Activated T-helper 2 cell treated with anti-CD3 and anti-CD28 coated beads, Interferon-gamma antibody, Interleukin-2, Interleukin-4, amounts not matched to agents 10 μg/mL and 5 μg/mL and 100 μg/mL, durations not matched to agents 14 hours and 24 hours and 36 hours (primary cell): ENCODE results near the gene TSEN2. TPM values are rescaled to one million over a fixed set of nuclear protein-coding genes. Genes with fewer than 3 reads are reported as not detected.

Experiments
- DNase-seq: peaks from one replicate; pipeline ENCODE4 v3.0.0; 2021; ENCODE audit warnings: low spot score
- H3K27ac Mint-ChIP-seq: one replicate; pipeline ENCODE4 v1.8.0; 2021; ENCODE audit warnings: mixed read lengths
- H3K27me3 Mint-ChIP-seq: one replicate; pipeline ENCODE4 v1.8.0; 2021; ENCODE audit warnings: low read depth, mixed read lengths
- H3K36me3 Mint-ChIP-seq: one replicate; pipeline ENCODE4 v1.8.0; 2021; ENCODE audit warnings: low read depth, mixed read lengths
- H3K4me1 Mint-ChIP-seq: one replicate; pipeline ENCODE4 v1.8.0; 2021; ENCODE audit warnings: low read depth, mixed read lengths
- H3K4me3 Mint-ChIP-seq: one replicate; pipeline ENCODE4 v1.8.0; 2021; ENCODE audit warnings: low read depth, mild to moderate bottlenecking, moderate library complexity, mixed read lengths
- H3K9me3 Mint-ChIP-seq: one replicate; pipeline ENCODE4 v1.8.0; 2021; ENCODE audit warnings: mixed read lengths
- intact Hi-C: fragments of 100-400 bp; cut with micrococcal nuclease; formaldehyde crosslinking; loops from one replicate; pipeline ENCODE4 v1.15.1; 2023
- total RNA-seq: library from RNA; stranded (reverse); gene quantifications from 2 replicates; pipeline ENCODE4 v1.2.3, GENCODE V29; 2022

The TSEN2 gene
- total RNA-seq, 1 donor from 2014 or later = 23.6 TPM

- no peak for DNase-seq
- intact Hi-C loops = loop anchor here (1.0 to 5.0 kb wide), 9 partner anchors 63 to 350 kb away; partner anchors contain the start of genes MKRN2, PPARG and RAF1
- Mint-ChIP-seq H3K27me3 (no peaks in the 10 kb centered on the region), H3K4me3 (peak overlapping the region; percentile 93), H3K9me3 (no peaks in the 10 kb centered on the region), H3K36me3 (peaks cover 9% of the 10 kb centered on the region), H3K4me1 (peaks cover 32% of the 10 kb centered on the region), H3K27ac (peak overlapping the region; percentile 91)
Measured at GRCh38 chr3:12484983-12485327, 675 bp downstream of the TSEN2 start.

GRCh38 chr3:12486001-12486400, 1.7 kb downstream of the TSEN2 start:
- intact Hi-C loops = no loop called here
- peaks cover 9% of the 10 kb centered on the region for H3K36me3 Mint-ChIP-seq
- H3K4me3 Mint-ChIP-seq = peak overlapping the region; percentile 42
- no peaks in the 10 kb centered on the region for H3K9me3 Mint-ChIP-seq
- no peak for DNase-seq
- H3K27me3 Mint-ChIP-seq = no peaks in the 10 kb centered on the region
- H3K4me1 Mint-ChIP-seq = peaks cover 30% of the 10 kb centered on the region
- no peak overlapping the region for H3K27ac Mint-ChIP-seq

GRCh38 chr3:12486916-12487315, 2.6 kb downstream of the TSEN2 start:
- no peaks in the 10 kb centered on the region for H3K27me3 Mint-ChIP-seq
- H3K4me3 Mint-ChIP-seq = peak overlapping the region; percentile 62
- no peaks in the 10 kb centered on the region for H3K9me3 Mint-ChIP-seq
- peaks cover 30% of the 10 kb centered on the region for H3K4me1 Mint-ChIP-seq
- no peak overlapping the region for H3K27ac Mint-ChIP-seq
- peaks cover 16% of the 10 kb centered on the region for H3K36me3 Mint-ChIP-seq
- DNase-seq = no peak
- intact Hi-C loops = no loop called here

- Mint-ChIP-seq H3K9me3 (no peaks in the 10 kb centered on the region), H3K36me3 (peaks cover 20% of the 10 kb centered on the region), H3K27me3 (no peaks in the 10 kb centered on the region), H3K4me3 (no peak overlapping the region), H3K4me1 (peaks cover 30% of the 10 kb centered on the region), H3K27ac (no peak overlapping the region)
- no peak for DNase-seq
- intact Hi-C loops = no loop called here
Measured at GRCh38 chr3:12487336-12487735, 3.1 kb downstream of the TSEN2 start.

GRCh38 chr3:12487786-12488185, 3.5 kb downstream of the TSEN2 start:
- peaks cover 20% of the 10 kb centered on the region for H3K36me3 Mint-ChIP-seq
- no peak overlapping the region for H3K4me3 Mint-ChIP-seq
- no peak overlapping the region for H3K27ac Mint-ChIP-seq
- no peaks in the 10 kb centered on the region for H3K27me3 Mint-ChIP-seq
- peaks cover 29% of the 10 kb centered on the region for H3K4me1 Mint-ChIP-seq
- H3K9me3 Mint-ChIP-seq = no peaks in the 10 kb centered on the region
- intact Hi-C loops = no loop called here
- no peak for DNase-seq

GRCh38 chr3:12489368-12489767, 5.1 kb downstream of the TSEN2 start:
- H3K27me3 Mint-ChIP-seq = no peaks in the 10 kb centered on the region
- H3K27ac Mint-ChIP-seq = no peak overlapping the region
- intact Hi-C loops = no loop called here
- DNase-seq = no peak
- H3K4me3 Mint-ChIP-seq = no peak overlapping the region
- peaks cover 17% of the 10 kb centered on the region for H3K4me1 Mint-ChIP-seq
- peaks cover 29% of the 10 kb centered on the region for H3K36me3 Mint-ChIP-seq
- H3K9me3 Mint-ChIP-seq = no peaks in the 10 kb centered on the region

- intact Hi-C loops = no loop called here
- peaks cover 17% of the 10 kb centered on the region for H3K4me1 Mint-ChIP-seq
- no peaks in the 10 kb centered on the region for H3K9me3 Mint-ChIP-seq
- no peak overlapping the region for H3K27ac Mint-ChIP-seq
- H3K36me3 Mint-ChIP-seq = peaks cover 29% of the 10 kb centered on the region
- H3K27me3 Mint-ChIP-seq = no peaks in the 10 kb centered on the region
- H3K4me3 Mint-ChIP-seq = no peak overlapping the region
- no peak for DNase-seq
Measured at GRCh38 chr3:12489832-12490231, 5.6 kb downstream of the TSEN2 start.

- H3K9me3 Mint-ChIP-seq = no peaks in the 10 kb centered on the region
- H3K27ac Mint-ChIP-seq = no peak overlapping the region
- intact Hi-C loops = no loop called here
- H3K4me3 Mint-ChIP-seq = no peak overlapping the region
- no peaks in the 10 kb centered on the region for H3K27me3 Mint-ChIP-seq
- peaks cover 11% of the 10 kb centered on the region for H3K4me1 Mint-ChIP-seq
- DNase-seq = no peak
- peaks cover 29% of the 10 kb centered on the region for H3K36me3 Mint-ChIP-seq
Measured at GRCh38 chr3:12490547-12490946, 6.3 kb downstream of the TSEN2 start.

GRCh38 chr3:12495749-12496452, 11.6 kb downstream of the TSEN2 start:
- DNase-seq = no peak
- intact Hi-C loops = no loop called here
- Mint-ChIP-seq H3K27me3 (no peaks in the 10 kb centered on the region), H3K4me1 (no peaks in the 10 kb centered on the region), H3K27ac (no peak overlapping the region), H3K36me3 (peaks cover 42% of the 10 kb centered on the region), H3K9me3 (no peaks in the 10 kb centered on the region), H3K4me3 (no peak overlapping the region)

- Mint-ChIP-seq H3K4me1 (peaks cover 1% of the 10 kb centered on the region), H3K27ac (no peak overlapping the region), H3K4me3 (no peak overlapping the region), H3K27me3 (no peaks in the 10 kb centered on the region), H3K9me3 (no peaks in the 10 kb centered on the region), H3K36me3 (peaks cover 41% of the 10 kb centered on the region)
- intact Hi-C loops = no loop called here
- no peak for DNase-seq
Measured at GRCh38 chr3:12496453-12496761, 12.1 kb downstream of the TSEN2 start.

- intact Hi-C loops = no loop called here
- H3K27ac Mint-ChIP-seq = no peak overlapping the region
- H3K27me3 Mint-ChIP-seq = no peaks in the 10 kb centered on the region
- H3K36me3 Mint-ChIP-seq = peaks cover 47% of the 10 kb centered on the region
- H3K4me1 Mint-ChIP-seq = peaks cover 1% of the 10 kb centered on the region
- no peak overlapping the region for H3K4me3 Mint-ChIP-seq
- no peak for DNase-seq
- H3K9me3 Mint-ChIP-seq = no peaks in the 10 kb centered on the region
Measured at GRCh38 chr3:12499474-12499873, 15.2 kb downstream of the TSEN2 start.

- Mint-ChIP-seq H3K4me1 (peaks cover 1% of the 10 kb centered on the region), H3K27me3 (no peaks in the 10 kb centered on the region), H3K27ac (no peak overlapping the region), H3K4me3 (no peak overlapping the region), H3K36me3 (peaks cover 57% of the 10 kb centered on the region), H3K9me3 (no peaks in the 10 kb centered on the region)
- DNase-seq = no peak
- intact Hi-C loops = no loop called here
Measured at GRCh38 chr3:12501360-12502020, 17.2 kb downstream of the TSEN2 start.

GRCh38 chr3:12503126-12503957, 19.1 kb downstream of the TSEN2 start:
- no peaks in the 10 kb centered on the region for H3K27me3 Mint-ChIP-seq

More at GRCh38 chr3:12503126-12503957, 19.1 kb downstream of the TSEN2 start:
- H3K4me3 Mint-ChIP-seq = no peak overlapping the region
- DNase-seq = no peak
- intact Hi-C loops = no loop called here
- peaks cover 50% of the 10 kb centered on the region for H3K36me3 Mint-ChIP-seq
- peaks cover 1% of the 10 kb centered on the region for H3K4me1 Mint-ChIP-seq
- H3K9me3 Mint-ChIP-seq = no peaks in the 10 kb centered on the region
- no peak overlapping the region for H3K27ac Mint-ChIP-seq
